ENCODE measurements around the gene C3orf22.

- no peak for TF ChIP-seq GATA2 (IDR thresholded peaks at IDR 0.05; ENCODE audit: low read depth, low read length)
- no peak for TF ChIP-seq GATA3 (IDR thresholded peaks at IDR 0.05; ENCODE audit: low read depth, low read length)
Measured at GRCh38 chr3:126510308-126510910, 48.3 kb downstream of the C3orf22 start.
